Measurements from ENCODE around the gene ACSS1.

DNA sequence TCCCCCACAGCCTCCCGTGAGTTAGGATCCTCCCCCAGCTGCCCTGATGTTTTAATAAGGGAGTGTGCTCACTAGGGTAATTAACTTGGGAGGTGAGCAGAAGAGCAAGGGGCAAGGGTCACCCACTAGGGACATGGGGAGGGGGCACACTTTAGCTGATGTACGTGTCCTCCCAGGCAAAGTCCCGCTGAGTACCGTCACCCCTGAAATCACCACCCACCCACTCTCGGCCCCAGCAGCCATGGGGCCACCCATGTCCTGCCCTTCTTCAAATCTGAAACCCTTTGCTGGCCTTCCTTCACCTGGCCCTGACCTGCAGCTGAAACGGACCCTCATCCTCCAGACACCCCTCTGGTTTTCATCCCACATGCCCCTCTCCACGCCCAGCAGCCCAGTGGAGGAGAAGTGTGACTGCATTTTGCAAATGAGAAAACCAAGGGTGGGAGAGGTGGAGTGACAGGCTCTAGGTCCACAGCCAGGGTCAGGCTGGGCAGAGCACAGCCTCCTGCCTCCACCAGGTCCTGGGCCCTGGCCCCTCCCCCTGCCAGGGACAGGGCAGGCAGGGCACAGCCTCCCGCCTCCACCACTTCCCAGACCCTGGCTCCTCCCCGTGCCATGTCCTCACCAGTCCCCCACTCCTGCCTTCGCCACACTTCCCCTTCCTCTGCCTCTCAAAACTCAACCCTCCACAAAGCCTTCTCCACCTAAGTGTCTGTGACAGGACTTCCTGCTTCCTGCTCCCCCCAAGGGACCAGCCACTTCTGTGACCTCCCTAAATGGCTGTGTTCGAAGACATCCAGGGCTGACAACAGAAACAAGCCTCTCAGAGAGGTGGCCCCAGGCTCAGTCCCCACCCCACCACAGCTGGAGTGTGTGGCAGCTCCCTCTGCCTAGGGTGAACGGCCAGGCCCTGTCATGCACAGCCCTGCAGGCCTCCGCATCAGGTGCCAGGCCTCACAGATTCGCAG, 15.1 kb downstream of the ACSS1 start:
- TF ChIP-seq CTCF (conservative IDR thresholded peaks at IDR 0.05), result no peak
- no peak for TF ChIP-seq EZH2 (IDR thresholded peaks at IDR 0.05; ENCODE audit: low read depth)
